ENCODE data around the gene PRRG1.

PRRG1 gene

GRCh38 chrX:37330642-37331041 lies 18.5 kb upstream of the PRRG1 start:
- no peaks in the 10 kb centered on the region for H3K27me3 Mint-ChIP-seq (ENCODE audit: low read depth)
- no peak overlapping the region for H3K27ac Mint-ChIP-seq
- no peaks in the 10 kb centered on the region for H3K4me1 Mint-ChIP-seq
- no peak overlapping the region for H3K4me3 Mint-ChIP-seq
- no peaks in the 10 kb centered on the region for H3K9me3 Mint-ChIP-seq
- H3K36me3 Mint-ChIP-seq (ENCODE audit: low read depth): no peaks in the 10 kb centered on the region
- no peak for TF ChIP-seq CTCF (IDR thresholded peaks at IDR 0.05; ENCODE audit: unreplicated experiment in 3 of 3)

- no peaks in the 10 kb centered on the region for H3K36me3 Mint-ChIP-seq (ENCODE audit: low read depth)
- no peaks in the 10 kb centered on the region for H3K4me1 Mint-ChIP-seq
- TF ChIP-seq CTCF (IDR thresholded peaks at IDR 0.05; ENCODE audit: unreplicated experiment in 3 of 3): no peak
- H3K27me3 Mint-ChIP-seq (ENCODE audit: low read depth): no peaks in the 10 kb centered on the region
- H3K4me3 Mint-ChIP-seq: no peak overlapping the region
- no peaks in the 10 kb centered on the region for H3K9me3 Mint-ChIP-seq
- H3K27ac Mint-ChIP-seq: no peak overlapping the region
These were observed 17.6 kb upstream of the PRRG1 start for GRCh38 chrX:37331546-37331945.

GRCh38 chrX:37332055-37332454 lies 17.1 kb upstream of the PRRG1 start:
- Mint-ChIP-seq H3K4me1 (no peaks in the 10 kb centered on the region), H3K4me3 (no peak overlapping the region), H3K9me3 (no peaks in the 10 kb centered on the region), H3K36me3 (ENCODE audit: low read depth) (no peaks in the 10 kb centered on the region), H3K27me3 (ENCODE audit: low read depth) (no peaks in the 10 kb centered on the region), H3K27ac (no peak overlapping the region)
- TF ChIP-seq CTCF (IDR thresholded peaks at IDR 0.05; ENCODE audit: unreplicated experiment in 3 of 3): no peak

GRCh38 chrX:37332987-37333658 lies 16.0 kb upstream of the PRRG1 start:
- Mint-ChIP-seq H3K27me3 (ENCODE audit: low read depth) (no peaks in the 10 kb centered on the region), H3K4me1 (no peaks in the 10 kb centered on the region), H3K27ac (no peak overlapping the region), H3K36me3 (ENCODE audit: low read depth) (no peaks in the 10 kb centered on the region), H3K9me3 (no peaks in the 10 kb centered on the region), H3K4me3 (no peak overlapping the region)
- no peak for TF ChIP-seq CTCF (IDR thresholded peaks at IDR 0.05; ENCODE audit: unreplicated experiment in 3 of 3)

GRCh38 chrX:37347420-37347819 lies 1.7 kb upstream of the PRRG1 start:
- Mint-ChIP-seq H3K9me3 (no peaks in the 10 kb centered on the region), H3K27ac (peak overlapping the region; percentile 63 to 93 (median 90)), H3K27me3 (ENCODE audit: low read depth) (no peaks in the 10 kb centered on the region), H3K4me1 (peaks cover 20% of the 10 kb centered on the region), H3K4me3 (peak overlapping the region in 2 of 3 experiments; percentile 26 to 36), H3K36me3 (ENCODE audit: low read depth) (no peaks in the 10 kb centered on the region)
- TF ChIP-seq CTCF (IDR thresholded peaks at IDR 0.05; ENCODE audit: unreplicated experiment in 3 of 3): no peak

Data from nephron (organoid).